Epithelial cell of esophagus (primary cell): ENCODE data around the gene DCUN1D3.

ENCODE experiments used
- DNase-seq: peaks from one replicate; pipeline ENCODE4 v3.0.0; 2010; ENCODE audit warnings: low read depth
- H3K4me3 ChIP-seq: 2 replicates; pipeline ENCODE4 v1.5.1; 2011; ENCODE audit warnings: mild to moderate bottlenecking, low read length, control low read depth
- CTCF ChIP-seq: IDR thresholded peaks from 2 replicates; pipeline ENCODE4 v1.5.1; 2011; ENCODE audit warnings: low read depth, mild to moderate bottlenecking, low read length, control low read depth, inconsistent platforms; ENCODE audit not compliant: insufficient read depth; ENCODE audit errors: missing control alignments

The DCUN1D3 gene

GRCh38 chr16:20879175-20880040 is 20.8 kb downstream of the DCUN1D3 start:
- peak; percentile 56 for DNase-seq
- no peak overlapping the region for H3K4me3 ChIP-seq

GRCh38 chr16:20878682-20879147 is 21.4 kb downstream of the DCUN1D3 start:
- TF ChIP-seq CTCF: no peak
- H3K4me3 ChIP-seq: no peak overlapping the region
- DNase-seq: no peak

More at GRCh38 chr16:20879175-20880040, 20.8 kb downstream of the DCUN1D3 start:
- no peak for TF ChIP-seq CTCF

GRCh38 chr16:20875355-20875650 is 24.9 kb downstream of the DCUN1D3 start:
- no peak for TF ChIP-seq CTCF
- DNase-seq: no peak
- no peak overlapping the region for H3K4me3 ChIP-seq

GRCh38 chr16:20874088-20874581 is 26.0 kb downstream of the DCUN1D3 start:
- no peak for TF ChIP-seq CTCF
- DNase-seq: no peak
- no peak overlapping the region for H3K4me3 ChIP-seq

- DNase-seq: no peak
- H3K4me3 ChIP-seq: no peak overlapping the region
- TF ChIP-seq CTCF: no peak
These were observed 26.8 kb downstream of the DCUN1D3 start for GRCh38 chr16:20873331-20873730.

GRCh38 chr16:20871941-20872815 is 28.0 kb downstream of the DCUN1D3 start:
- H3K4me3 ChIP-seq: no peak overlapping the region
- DNase-seq: no peak
- no peak for TF ChIP-seq CTCF
